GM18508 (cell line): ENCODE data around the gene MLLT10.
A peak's percentile ranks its signal among the peaks of the same experiment; 100 is the strongest.
"Not testable (repeated sequence)": the region's sequence is repeated elsewhere in the genome, so short reads cannot be mapped to it uniquely, and the experiment has no call there.

Experiments used
- ATAC-seq: cut with Tn5 transposase; IDR thresholded peaks from one replicate; pipeline ENCODE4 v1.9.1; 2021; ENCODE audit warnings: moderate number of reproducible peaks; ENCODE audit not compliant: insufficient read depth, unreplicated experiment

Gene MLLT10

GRCh38 chr10:21681156-21681555, 147.1 kb downstream of the MLLT10 start:
- ATAC-seq: no peak

- no peak for ATAC-seq
Observed at GRCh38 chr10:21687266-21688008, 153.4 kb downstream of the MLLT10 start.

- no peak for ATAC-seq
Observed at GRCh38 chr10:21688009-21688332, 153.9 kb downstream of the MLLT10 start.

- no peak for ATAC-seq
Observed at GRCh38 chr10:21688870-21689269, 154.8 kb downstream of the MLLT10 start.

- no peak for ATAC-seq
Observed at GRCh38 chr10:21689881-21690280, 155.8 kb downstream of the MLLT10 start.

- ATAC-seq: no peak
Observed at GRCh38 chr10:21692916-21693315, 158.9 kb downstream of the MLLT10 start.

- ATAC-seq: no peak
Observed at GRCh38 chr10:21693418-21693817, 159.4 kb downstream of the MLLT10 start.

GRCh38 chr10:21694631-21695030, 160.6 kb downstream of the MLLT10 start:
- ATAC-seq: no peak

GRCh38 chr10:21696302-21696701, 162.3 kb downstream of the MLLT10 start:
- ATAC-seq: no peak

GRCh38 chr10:21699575-21699974, 165.5 kb downstream of the MLLT10 start:
- no peak for ATAC-seq

- ATAC-seq: no peak
Observed at GRCh38 chr10:21700474-21700873, 166.4 kb downstream of the MLLT10 start.

- ATAC-seq: peak; percentile 51
Observed at GRCh38 chr10:21702633-21703111, 168.6 kb downstream of the MLLT10 start.

- ATAC-seq: no peak
Observed at GRCh38 chr10:21705142-21705827, 171.3 kb downstream of the MLLT10 start.

- no peak for ATAC-seq
Observed at GRCh38 chr10:21705828-21706176, 171.8 kb downstream of the MLLT10 start.

- ATAC-seq: no peak
Observed at GRCh38 chr10:21707498-21707897, 173.5 kb downstream of the MLLT10 start.

- ATAC-seq: no peak
Observed at GRCh38 chr10:21712975-21713374, 178.9 kb downstream of the MLLT10 start.

- no peak for ATAC-seq
Observed at GRCh38 chr10:21715531-21716195, 181.6 kb downstream of the MLLT10 start.

- ATAC-seq: not testable (repeated sequence)
Observed at GRCh38 chr10:21717437-21718054, 183.5 kb downstream of the MLLT10 start.

GRCh38 chr10:21719502-21719901, 185.5 kb downstream of the MLLT10 start:
- ATAC-seq: no peak

- ATAC-seq: no peak
Observed at GRCh38 chr10:21720090-21720489, 186.1 kb downstream of the MLLT10 start.
